Amniotic stem cell (primary cell): Measurements from ENCODE around the gene CUX1.
A peak's percentile ranks its signal among the peaks of the same experiment; 100 is the strongest.

Experiments
- DNase-seq: peaks from one replicate; lab custom pipeline; 2025; lab: John Stamatoyannopoulos, UW

Gene CUX1

DNA sequence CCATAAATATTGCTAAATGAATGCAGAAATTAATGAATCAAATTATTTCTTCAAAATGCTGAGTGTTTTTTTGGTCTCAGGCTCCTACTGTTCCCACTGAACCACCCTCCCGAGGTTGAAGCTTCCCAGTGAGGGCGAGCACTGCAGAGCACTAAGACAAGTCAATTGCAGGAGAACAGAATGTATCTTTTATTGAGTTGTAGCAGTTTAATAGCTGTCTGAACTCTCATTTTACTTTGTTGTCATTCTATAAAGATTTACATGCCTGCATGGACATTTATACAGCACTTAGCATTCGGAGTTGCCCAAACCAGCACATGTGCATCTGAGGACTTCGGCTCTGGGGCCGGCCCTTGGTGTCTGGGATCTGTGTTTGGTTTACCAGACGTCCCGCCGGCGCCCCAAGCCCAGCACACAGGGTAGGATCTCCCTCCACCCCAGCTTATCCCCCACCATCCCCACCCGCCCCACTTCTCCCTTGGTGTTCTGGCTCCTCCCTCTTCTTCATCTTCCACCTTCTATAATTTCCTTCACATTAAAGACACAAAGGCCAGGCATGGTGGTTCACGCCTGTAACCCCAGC is 258.2 kb downstream of the CUX1 start:
- DNase-seq = no peak

DNA sequence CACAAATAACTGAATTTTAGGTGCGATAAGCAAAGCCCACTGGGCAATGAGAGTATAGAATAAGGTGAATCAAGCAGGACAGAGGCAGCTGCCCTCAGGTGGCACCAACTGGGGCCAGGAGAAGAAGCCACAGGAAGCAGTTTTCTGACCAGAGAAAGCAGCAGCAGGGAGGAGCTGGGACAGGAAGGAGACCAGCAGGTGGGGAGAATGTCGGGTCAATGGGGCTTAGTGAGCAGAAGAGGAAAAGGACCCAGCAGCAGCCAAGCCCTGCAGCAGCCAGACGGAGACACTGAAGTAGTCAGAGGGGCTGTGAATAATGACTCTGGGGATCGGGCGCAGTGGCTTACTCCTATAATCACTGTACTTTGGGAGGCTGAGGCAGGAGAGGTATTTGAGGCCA is 259.7 kb downstream of the CUX1 start:
- DNase-seq = no peak

- no peak for DNase-seq
Observed at GRCh38 chr7:102079140-102080018, 262.0 kb downstream of the CUX1 start.

DNA sequence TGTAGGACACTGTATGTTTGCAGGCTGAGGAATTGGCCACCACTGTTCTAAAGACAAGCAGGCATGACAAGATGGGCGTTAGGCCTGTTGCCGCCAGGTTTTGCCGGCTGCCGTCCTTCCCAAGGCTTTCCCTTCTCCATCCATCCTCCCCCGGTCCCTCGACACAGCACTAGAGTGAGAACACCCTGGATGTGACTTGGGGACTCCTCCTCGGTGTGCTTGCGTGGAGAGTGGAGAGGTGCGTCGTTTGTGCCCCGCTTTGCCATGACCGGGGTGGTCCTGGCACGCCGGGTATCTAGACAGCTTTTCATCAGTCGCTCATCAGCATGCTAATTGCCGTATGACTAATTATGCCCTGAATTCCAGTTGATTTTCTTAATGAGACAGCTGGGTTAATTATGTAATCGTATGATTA is 262.6 kb downstream of the CUX1 start:
- no peak for DNase-seq

GRCh38 chr7:102080434-102081243 is 263.2 kb downstream of the CUX1 start:
- DNase-seq = no peak

GRCh38 chr7:102081244-102081627 is 263.8 kb downstream of the CUX1 start:
- no peak for DNase-seq

DNA sequence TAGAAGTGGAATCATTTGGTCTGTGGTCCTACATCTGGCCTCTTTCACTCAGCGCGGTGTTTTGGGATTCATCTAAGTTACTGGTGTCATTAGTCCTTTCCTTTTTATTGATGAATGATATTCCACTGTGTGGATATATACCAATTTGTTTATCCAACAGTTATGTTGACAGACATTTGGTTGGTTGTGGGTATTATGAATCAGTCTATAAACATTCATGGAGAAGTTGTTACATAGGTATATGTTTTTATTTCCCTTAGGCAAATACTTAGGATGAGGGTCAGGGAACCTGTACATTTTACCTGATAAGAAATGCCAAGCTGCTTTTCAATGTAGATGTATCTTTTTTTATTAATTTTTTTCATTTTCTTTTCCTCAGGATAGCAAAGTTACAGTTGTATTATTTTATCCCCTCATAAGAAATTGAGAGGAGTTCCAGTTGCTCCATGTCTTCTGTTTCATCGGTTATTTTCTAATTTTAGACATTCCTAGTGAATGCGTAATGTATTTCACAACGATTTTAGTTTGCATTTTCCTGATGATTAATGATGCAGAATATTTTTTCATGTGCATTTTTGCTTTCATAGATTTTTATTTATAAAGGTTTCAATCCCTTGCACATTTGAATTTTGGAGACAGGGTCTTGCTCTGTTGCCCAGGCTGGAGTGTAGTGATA is 265.4 kb downstream of the CUX1 start:
- DNase-seq = no peak

GRCh38 chr7:102085218-102085772 is 267.9 kb downstream of the CUX1 start:
- no peak for DNase-seq

DNA sequence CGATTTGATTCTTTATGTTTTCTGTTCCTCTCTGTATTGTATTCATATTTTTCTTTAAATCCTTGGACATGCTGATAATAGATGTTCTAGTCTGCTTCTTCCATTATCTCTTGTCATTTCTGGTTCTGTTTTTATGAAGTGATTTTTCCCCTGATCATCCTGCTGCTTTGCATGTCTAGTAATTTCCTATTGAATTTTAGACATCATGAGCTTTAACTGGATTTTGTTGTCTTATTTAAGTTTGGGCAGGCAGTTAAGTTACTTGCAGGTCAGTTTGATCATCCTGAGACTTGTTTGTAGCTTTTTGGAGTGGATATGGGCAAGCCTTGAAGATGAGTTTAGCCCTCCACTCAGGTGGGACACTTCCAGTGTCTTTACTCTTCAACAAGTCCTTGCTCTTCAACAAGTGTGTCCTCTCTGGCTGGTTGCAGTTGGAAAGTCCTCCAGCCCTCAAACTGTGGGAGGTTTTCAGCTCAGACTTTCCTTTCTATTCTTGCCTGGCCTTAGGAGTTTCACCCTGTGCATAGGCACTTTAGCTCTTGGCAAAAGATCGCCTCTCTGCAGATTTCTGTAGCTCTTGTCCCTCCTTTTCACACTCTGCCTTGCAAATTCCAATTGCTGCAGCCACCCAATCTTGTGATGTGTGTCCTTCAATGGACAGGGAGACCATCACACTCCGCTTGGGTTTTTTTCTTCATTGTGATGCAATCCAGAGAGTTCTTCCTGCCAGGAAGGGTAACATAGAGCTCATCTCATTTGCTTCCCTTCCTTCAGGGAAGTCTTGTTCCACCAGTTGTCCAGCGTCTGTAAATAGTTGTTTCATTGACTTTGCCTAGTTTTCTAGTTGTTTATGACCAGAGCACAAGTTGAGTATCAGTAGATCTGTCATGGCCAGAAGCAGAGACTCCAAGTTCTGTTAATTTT is 272.0 kb downstream of the CUX1 start:
- DNase-seq = no peak

GRCh38 chr7:102093599-102094315 is 276.3 kb downstream of the CUX1 start:
- no peak for DNase-seq

DNA sequence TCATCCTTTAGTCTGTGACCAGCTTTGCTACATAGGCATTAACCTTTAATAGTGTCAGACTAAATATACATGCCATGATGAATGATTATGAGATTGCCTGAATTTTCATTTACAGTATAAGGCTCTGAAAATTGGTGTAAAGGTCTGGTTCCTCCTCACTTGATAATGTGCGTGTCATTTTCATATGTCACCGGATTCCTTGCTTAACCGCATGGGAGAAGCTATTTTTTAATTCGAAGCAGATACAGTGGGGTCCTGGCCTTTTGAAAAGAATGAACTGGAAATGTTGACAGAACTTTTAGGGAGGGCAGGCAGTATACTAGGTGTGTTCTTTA is 276.9 kb downstream of the CUX1 start:
- DNase-seq = peak; percentile 45

DNA sequence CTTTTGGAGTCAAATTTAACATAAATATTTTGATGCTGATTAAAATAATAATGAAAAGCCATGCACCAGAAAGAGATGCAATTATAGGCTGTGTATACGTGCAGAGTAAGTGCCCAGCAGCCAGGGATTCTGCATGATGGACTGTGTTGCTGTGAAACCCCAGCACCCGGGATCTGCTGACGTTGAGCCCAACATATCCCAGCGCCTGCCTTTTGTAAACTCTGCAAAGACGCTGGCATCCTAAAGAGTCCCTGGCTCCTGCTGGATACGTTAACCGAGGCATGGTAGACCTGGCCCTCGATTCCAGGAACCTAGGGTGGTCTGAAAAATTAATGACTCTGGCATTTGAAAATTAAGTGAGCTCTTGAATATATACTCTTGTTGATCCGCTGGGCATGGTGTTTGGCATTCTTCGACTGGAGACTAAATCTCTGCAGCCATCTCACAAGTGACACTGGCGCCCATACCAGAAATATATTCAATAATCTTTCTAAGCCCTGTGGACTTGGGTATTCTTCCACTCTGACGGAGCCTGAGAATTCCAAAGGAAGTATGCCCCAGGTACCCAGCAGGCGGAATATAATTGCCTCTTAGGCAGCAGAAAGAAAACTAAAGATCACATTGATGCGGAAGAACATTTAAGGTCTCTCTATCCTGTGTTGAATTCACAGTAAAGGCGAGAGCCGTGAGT is 278.0 kb downstream of the CUX1 start:
- DNase-seq = no peak

DNA sequence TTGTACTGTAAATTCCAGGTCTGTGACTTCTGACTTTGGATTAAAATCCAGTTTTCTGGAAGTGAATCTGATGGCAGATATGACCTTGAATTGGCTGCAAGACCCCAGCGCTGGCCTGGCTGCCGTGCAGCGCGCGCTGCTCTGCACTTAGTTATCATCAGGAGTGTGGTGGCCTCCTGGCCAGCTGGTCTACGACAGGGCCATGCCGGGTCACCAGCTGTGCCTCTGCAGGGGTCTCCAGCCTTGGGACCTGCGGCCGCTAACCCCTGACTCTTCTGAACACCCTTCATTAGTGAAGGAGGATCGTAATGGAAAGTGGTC is 278.5 kb downstream of the CUX1 start:
- no peak for DNase-seq

DNA sequence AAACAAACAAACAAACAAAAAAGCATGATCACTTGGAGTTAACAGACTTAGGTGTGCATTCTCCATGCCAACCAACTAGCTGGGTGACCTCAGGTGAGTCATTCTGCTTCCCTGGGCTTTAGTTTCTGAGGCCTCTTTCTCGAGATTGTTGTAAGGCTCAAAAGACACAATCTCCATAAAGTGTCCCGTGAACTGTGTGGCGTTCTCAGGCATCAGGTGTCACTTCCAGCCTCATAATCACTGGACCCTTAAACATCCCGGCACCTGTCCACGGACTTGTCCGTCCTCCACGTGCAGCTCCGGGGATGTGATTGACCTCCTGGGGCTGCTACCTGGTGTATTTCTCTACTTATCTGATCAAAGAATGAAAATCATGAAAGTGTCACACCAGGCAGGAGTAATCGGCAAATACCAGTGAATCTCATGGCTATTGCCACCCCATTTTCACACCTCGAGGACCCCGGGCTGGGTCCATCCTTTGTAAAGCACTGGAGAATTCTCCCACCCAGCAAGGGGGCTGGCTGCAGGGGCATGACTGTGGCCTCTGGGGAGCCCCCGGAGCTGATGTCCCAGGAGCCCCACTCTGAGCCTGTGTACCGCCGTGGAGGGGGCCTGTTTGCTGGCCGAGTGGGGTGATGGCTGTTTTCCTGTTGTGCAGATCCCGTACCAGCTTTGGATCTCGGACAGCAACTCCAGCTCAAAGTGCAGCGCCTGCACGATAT is 279.4 kb downstream of the CUX1 start:
- no peak for DNase-seq

DNA sequence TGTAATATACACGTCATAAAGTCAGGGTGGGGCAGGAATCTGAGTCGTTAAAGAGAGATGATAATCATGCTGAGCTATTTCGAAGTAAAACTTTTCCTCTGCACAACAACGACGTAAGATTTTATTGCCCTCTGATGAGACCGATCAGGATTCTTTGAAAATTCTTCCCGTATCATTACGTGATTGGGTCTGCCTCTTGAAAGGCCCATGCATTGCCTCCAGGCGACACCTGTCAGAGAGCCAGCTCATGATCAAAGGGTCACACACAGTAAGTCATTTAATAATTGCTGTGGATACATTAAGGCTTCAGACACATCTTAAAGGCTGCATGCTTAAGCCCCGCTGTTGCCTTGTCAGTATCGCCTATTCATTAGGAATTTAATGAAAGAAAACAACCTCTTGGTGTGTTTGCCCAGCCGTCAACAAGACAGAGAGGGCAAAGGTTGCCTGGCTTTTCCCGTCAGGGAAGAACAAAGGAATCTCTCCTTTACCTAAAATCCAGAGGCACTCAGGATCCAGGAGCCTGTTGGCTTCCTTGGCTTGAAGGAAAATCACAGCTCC is 280.3 kb downstream of the CUX1 start:
- DNase-seq = no peak

DNA sequence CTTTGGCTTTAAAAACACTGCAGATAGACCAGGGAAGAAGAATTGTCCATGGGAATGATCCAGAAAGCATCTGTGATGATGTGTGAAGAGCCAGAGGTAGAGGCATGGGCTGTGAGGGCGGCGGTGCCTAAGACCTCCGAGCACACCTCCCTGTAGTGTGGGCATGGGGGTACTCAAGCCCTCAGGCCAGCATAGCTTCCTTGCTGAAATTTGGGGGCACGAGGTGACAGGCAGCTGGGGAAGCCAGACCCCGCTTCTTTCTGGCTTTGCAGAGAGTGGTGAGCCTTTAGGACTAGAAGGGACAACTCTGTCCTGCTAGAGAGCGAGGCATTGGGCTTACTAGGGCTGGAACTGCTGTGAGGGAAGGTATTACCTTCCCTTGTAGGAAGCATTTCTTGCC is 281.6 kb downstream of the CUX1 start:
- DNase-seq = no peak

- DNase-seq = no peak
Observed at GRCh38 chr7:102099474-102099873, 282.0 kb downstream of the CUX1 start.

DNA sequence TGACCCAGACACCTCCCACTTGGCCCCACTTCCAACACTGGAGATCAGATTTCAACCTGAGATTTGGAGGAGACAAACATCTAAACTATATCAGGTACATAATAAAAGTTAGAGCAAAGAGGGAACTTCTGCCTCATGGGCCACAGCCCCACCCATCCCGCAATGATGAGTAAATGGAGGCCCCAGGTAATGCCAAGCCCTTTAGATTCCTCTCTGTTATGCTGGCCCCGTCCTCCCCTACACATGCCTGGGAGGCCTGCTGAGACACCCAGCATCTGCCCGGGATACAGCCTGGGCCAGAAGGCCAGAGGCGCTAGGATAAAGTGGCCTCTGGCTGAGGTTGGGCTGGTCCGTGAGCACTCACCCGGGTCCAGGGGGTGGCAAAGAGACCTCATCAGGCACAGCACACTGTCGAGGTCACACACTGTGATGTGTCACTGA is 283.7 kb downstream of the CUX1 start:
- no peak for DNase-seq

- no peak for DNase-seq
Observed at GRCh38 chr7:102101926-102102325, 284.5 kb downstream of the CUX1 start.
